CMK (cell line): ENCODE measurements around the gene LELP1.
"Not testable (repeated sequence)": the region's sequence is repeated elsewhere in the genome, so short reads cannot be mapped to it uniquely, and the experiment has no call there.

Source experiments
- DNase-seq: peaks from one replicate; pipeline ENCODE4 v3.0.0-alpha.2; 2010; ENCODE audit warnings: low read depth

The LELP1 gene

GRCh38 chr1:153229076-153229829 is 26.0 kb downstream of the LELP1 start:
- DNase-seq = not testable (repeated sequence)

GRCh38 chr1:153231363-153231762 is 28.1 kb downstream of the LELP1 start:
- no peak for DNase-seq

- DNase-seq = no peak
Measured at GRCh38 chr1:153231785-153232184, 28.6 kb downstream of the LELP1 start.

GRCh38 chr1:153232553-153232952 is 29.3 kb downstream of the LELP1 start:
- no peak for DNase-seq

GRCh38 chr1:153233448-153233847 is 30.2 kb downstream of the LELP1 start:
- no peak for DNase-seq

- no peak for DNase-seq
Measured at GRCh38 chr1:153238527-153238926, 35.3 kb downstream of the LELP1 start.

- no peak for DNase-seq
Measured at GRCh38 chr1:153242160-153242559, 38.9 kb downstream of the LELP1 start.

- no peak for DNase-seq
Measured at GRCh38 chr1:153245466-153245865, 42.2 kb downstream of the LELP1 start.

GRCh38 chr1:153246018-153246417 is 42.8 kb downstream of the LELP1 start:
- DNase-seq = no peak

GRCh38 chr1:153246825-153247224 is 43.6 kb downstream of the LELP1 start:
- DNase-seq = no peak

GRCh38 chr1:153248176-153248879 is 45.1 kb downstream of the LELP1 start:
- DNase-seq = no peak

GRCh38 chr1:153250166-153250565 is 46.9 kb downstream of the LELP1 start:
- DNase-seq = no peak

- no peak for DNase-seq
Measured at GRCh38 chr1:153251087-153251486, 47.9 kb downstream of the LELP1 start.

- DNase-seq = no peak
Measured at GRCh38 chr1:153251562-153251961, 48.3 kb downstream of the LELP1 start.

- no peak for DNase-seq
Measured at GRCh38 chr1:153251988-153252387, 48.8 kb downstream of the LELP1 start.

GRCh38 chr1:153253076-153253475 is 49.8 kb downstream of the LELP1 start:
- no peak for DNase-seq

- DNase-seq = no peak
Measured at GRCh38 chr1:153253693-153254092, 50.5 kb downstream of the LELP1 start.
